Hematopoietic multipotent progenitor cell treated with erythropoietin and hydrocortisone succinate and interleukin-3 and kit ligand, for 4 days (in vitro differentiated cells): Measurements from ENCODE around the gene ZIC1.

ENCODE experiments used
- DNase-seq: peaks from one replicate; pipeline ENCODE4 v3.0.0-alpha.2; 2015

The ZIC1 gene

GRCh38 chr3:147409143-147410115, at the start of gene ZIC1:
Gene ZIC1, plus strand, starts transcription at chr3:147409365. Its CDS starts 748 bp downstream, at chr3:147410113.
- DNase-seq = no peak

DNA sequence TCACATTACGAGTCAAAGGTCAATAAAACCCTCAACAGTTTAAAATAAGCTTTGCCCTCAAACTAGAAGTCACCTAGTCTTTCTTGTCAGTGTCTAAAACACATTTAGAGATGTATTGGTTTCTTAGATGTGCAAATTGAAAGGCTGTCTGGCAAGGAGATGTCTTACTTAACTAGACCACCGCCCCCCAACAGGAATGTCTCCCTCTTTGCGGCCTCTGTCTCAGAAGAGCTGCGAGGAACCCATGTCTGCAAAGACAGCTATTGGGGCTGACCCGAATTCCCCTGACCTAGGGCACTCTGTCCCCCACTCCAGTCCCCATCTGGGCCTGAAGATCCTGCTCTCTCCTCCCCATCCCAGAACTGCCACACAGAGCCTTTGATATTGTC, 49.1 kb upstream of the ZIC1 start:
- DNase-seq = no peak

DNA sequence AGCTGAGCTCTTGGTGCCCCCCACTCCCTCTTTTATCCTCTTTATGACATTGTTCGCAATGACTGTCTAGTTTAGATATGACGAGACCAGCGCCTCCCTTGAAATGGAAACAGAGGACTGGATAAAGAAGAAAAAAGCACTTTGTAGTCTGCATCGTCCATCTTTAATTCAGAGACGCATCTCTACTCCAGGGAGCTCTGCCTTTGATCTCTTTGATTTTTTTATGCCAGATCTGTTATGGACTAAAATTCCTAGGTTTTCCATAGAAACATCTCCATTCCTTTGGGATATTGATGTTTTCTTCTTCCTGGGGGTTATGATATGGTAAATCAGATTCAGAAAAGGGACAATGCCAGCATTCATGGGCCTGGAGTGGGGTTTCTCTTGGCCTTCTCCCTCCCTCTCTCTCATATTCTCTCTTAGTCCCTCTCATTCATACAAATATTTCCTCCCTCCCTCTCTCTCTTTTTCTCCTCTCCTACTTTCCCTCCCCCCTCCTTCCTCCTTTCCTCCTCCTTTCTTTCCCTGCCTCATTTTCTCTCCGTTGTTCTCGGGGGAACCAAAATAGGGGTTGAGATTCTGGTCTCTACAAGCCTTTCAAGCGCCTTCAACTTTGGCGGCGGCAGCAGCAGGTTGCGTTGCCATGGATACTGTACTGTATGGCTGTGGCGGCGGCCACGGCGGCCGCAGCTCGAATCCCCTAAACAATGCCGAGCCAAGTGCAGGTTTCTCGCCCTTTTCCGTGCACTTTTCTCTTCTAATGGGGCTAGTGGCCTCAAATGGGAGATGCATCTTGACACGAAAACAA, 48.3 kb upstream of the ZIC1 start:
- peak; percentile 32 for DNase-seq

GRCh38 chr3:147361454-147362420, 47.4 kb upstream of the ZIC1 start:
- DNase-seq = peak; percentile 52

GRCh38 chr3:147364771-147365170, 44.4 kb upstream of the ZIC1 start:
- no peak for DNase-seq

DNA sequence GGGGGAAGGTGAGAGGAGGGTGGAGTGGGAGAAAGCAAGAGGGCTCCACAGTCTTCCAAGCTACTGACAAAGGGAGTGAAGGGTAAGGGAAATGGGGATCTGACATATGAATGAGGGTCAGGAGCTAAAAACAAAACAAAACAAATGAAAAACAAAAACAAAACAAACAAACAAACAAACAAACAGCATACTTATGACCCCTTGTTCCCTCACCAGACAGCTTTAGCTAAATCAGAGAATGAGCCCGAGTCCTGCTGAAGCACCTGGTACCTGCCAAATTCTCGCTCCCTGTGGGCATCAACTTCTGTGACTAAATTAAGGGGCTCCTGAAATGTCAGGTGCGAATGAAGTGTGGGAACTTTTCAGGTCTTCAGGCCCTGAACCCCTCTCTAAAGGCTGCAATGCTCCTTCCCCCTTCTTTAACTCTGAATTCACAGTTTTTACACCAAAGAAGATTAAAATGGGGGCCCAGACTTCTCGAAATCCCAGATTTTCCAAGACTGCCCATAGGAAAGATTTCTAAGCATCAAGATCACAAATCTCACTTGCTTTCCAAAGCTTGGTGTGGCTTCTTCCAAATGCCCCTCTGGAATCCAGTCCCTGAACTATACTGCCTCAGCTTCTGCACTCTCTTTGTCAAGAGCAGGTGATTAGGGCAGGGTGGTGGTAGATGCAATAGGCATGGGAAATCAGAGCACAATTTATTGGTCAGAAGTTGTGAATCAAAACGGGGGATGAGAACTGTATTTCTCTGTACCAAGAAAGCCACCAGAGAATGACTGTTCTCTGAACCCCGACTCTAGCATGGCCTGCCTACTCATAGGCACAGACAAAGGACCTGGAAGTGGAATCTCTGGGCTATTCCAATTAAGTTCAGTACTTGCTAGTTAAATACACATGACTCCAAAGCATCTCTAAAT, 43.7 kb upstream of the ZIC1 start:
- no peak for DNase-seq

- no peak for DNase-seq
Measured at GRCh38 chr3:147367676-147368075, 41.5 kb upstream of the ZIC1 start.

DNA sequence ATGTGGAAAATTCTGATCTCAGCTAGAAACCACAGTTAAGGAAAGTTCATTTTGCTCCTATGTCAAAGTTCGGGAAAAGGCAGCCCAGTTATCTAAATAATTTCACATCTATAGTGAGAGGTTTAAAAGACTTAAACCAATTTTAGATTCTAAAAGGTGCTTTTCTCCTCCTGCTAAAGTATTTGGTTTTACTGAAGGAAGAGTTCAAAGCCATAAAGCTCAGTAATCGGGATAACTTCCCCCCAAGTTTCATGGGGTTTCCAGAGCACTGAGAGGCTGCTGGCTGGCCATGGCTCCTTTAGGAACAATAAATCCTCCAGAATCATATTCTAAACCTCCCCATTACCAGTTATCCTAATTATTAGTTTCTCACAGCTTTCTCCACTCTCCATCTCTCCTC, 41.0 kb upstream of the ZIC1 start:
- DNase-seq = no peak

DNA sequence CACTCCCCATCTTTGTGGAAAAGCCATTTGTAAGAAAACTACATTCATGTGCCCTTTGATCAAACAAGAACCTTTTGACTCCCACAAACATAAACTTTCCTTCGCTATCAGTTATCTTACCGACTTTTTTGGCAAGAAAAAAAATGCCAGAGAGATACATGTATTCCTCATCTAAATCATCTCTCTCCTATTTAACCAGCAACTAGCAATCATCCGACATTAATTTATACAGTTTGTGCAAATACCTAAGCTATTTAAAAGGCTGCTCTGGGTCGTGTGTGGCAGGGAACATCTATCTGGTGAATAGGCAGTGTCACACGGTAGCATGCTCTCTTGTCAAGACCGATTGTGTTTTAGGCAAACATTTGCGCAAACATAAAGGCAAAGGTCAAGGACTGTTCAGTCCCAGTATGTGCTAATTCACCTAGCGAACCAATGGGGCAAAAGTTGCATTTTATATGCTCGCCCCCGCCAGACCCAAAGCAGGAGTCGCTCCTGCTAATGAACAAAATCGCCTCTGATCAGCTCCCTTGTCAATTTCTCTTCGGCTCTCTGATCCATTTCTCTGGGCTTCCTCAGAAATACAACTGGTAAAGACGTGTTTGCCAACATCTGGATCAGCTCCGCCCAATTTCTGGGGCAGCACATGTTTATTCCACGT, 40.5 kb upstream of the ZIC1 start:
- no peak for DNase-seq

- no peak for DNase-seq
Measured at GRCh38 chr3:147369231-147369630, 39.9 kb upstream of the ZIC1 start.

GRCh38 chr3:147369661-147370123, 39.5 kb upstream of the ZIC1 start:
- no peak for DNase-seq

- no peak for DNase-seq
Measured at GRCh38 chr3:147370349-147370748, 38.8 kb upstream of the ZIC1 start.

DNA sequence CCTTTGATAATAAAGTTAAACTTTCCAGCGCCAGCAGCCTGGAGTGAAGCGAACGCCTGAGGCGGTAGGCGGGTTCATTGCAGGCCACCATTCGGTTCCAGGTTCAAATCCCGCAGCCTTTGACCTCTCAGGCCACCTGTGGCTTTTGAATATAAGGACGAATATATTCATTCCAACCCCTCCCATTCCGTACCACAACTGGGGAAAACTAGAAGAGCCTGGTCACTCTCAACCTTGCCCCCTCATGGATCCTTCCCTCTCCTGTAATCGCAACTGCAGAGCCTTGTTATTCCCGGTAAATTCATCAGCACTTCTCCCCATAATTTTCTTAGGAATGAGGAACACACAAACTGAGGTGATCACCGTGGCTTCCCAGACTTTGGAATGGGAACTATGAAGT, 38.0 kb upstream of the ZIC1 start:
- DNase-seq = no peak

- no peak for DNase-seq
Measured at GRCh38 chr3:147371771-147372340, 37.3 kb upstream of the ZIC1 start.

GRCh38 chr3:147372525-147373027, 36.6 kb upstream of the ZIC1 start:
- DNase-seq = no peak

- DNase-seq = no peak
Measured at GRCh38 chr3:147373301-147373700, 35.9 kb upstream of the ZIC1 start.

GRCh38 chr3:147377412-147378367, 31.5 kb upstream of the ZIC1 start:
- no peak for DNase-seq

DNA sequence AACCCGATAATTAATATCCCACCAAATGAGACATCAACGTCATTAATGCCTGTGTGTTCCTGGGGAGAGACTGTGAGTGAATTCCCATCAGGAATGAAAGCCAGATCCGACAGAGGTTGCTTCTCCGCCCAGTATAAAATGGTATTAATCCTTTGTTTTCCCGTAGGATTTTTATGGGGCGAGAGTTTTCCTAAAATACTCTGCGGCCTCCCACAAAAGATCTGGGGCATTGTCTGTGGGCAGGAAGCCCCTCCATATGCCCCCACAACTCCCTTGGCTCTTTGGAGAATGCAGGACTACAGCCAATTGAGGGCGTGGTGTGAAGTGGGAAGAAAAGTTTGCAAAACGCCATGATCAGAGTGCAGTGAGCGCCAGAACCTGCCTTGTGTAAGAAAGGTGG, 29.5 kb upstream of the ZIC1 start:
- no peak for DNase-seq

GRCh38 chr3:147380387-147380951, 28.7 kb upstream of the ZIC1 start:
- no peak for DNase-seq
